Caco-2 (cell line): Measurements from ENCODE around the gene HIVEP3. TPM values are rescaled to one million over a fixed set of nuclear protein-coding genes. Genes with fewer than 3 reads are reported as not detected.

Source experiments
- BruUV-seq: library from RNA; stranded (reverse); fragments of 400-500 nt; replicated peaks from 2 replicates; lab custom pipeline; 2021; lab: Mats Ljungman, UMichigan
- CTCF ChIA-PET: fragments of 300-600 bp; sonication (Branson Sonifier 250); formaldehyde crosslinking; loops from one replicate; lab custom pipeline; 2022; ENCODE audit warnings: antibody characterized with exemption; lab: Charles Lee
- POLR2A ChIA-PET: fragments of 300-600 bp; sonication (Branson Sonifier 250); formaldehyde crosslinking; loops from one replicate; lab custom pipeline; 2022; ENCODE audit warnings: antibody characterized with exemption; lab: Charles Lee
- DNase-seq, 2 experiments: peaks; one replicate each; pipeline versions ENCODE4 v3.0.0 to v3.0.0-alpha.2; 2020 to 2022
- H3K27me3 ChIP-seq: replicated peaks from 2 replicates; pipeline ENCODE4 v1.6.0; 2011; ENCODE audit warnings: low read length; ENCODE audit not compliant: control insufficient read depth, insufficient read depth
- H3K36me3 ChIP-seq: 2 replicates; pipeline ENCODE4 v1.5.1; 2011; ENCODE audit warnings: low read length; ENCODE audit not compliant: control insufficient read depth, insufficient read depth
- H3K4me1 ChIP-seq: fragments of 250-450 bp; sonication (Bioruptor Pico); 2 replicates; pipeline ENCODE4 v1.5.1; 2020; ENCODE audit warnings: mild to moderate bottlenecking
- H3K4me3 ChIP-seq: 2 replicates; pipeline ENCODE4 v1.5.1; 2011; ENCODE audit warnings: low read depth, mild to moderate bottlenecking, control low read depth, low read length
- H3K9me3 ChIP-seq: fragments of 250-450 bp; sonication (Bioruptor Pico); 2 replicates; pipeline ENCODE4 v1.5.1; 2020; ENCODE audit warnings: mild to moderate bottlenecking, moderate library complexity
- H3K27ac Mint-ChIP-seq: one replicate; pipeline ENCODE4 v1.8.0; 2022; ENCODE audit warnings: mixed read lengths; ENCODE audit not compliant: unreplicated experiment
- H3K27me3 Mint-ChIP-seq: one replicate; pipeline ENCODE4 v1.8.0; 2022; ENCODE audit warnings: mixed read lengths; ENCODE audit not compliant: insufficient read depth, unreplicated experiment
- H3K36me3 Mint-ChIP-seq: one replicate; pipeline ENCODE4 v1.8.0; 2022; ENCODE audit warnings: mild to moderate bottlenecking, mixed read lengths; ENCODE audit not compliant: insufficient read depth, unreplicated experiment
- H3K4me1 Mint-ChIP-seq: one replicate; pipeline ENCODE4 v1.8.0; 2022; ENCODE audit warnings: low read depth, mixed read lengths; ENCODE audit not compliant: unreplicated experiment
- H3K4me3 Mint-ChIP-seq: one replicate; pipeline ENCODE4 v1.8.0; 2022; ENCODE audit warnings: mild to moderate bottlenecking, moderate library complexity, mixed read lengths; ENCODE audit not compliant: unreplicated experiment
- H3K9me3 Mint-ChIP-seq: one replicate; pipeline ENCODE4 v1.8.0; 2022; ENCODE audit warnings: mixed read lengths; ENCODE audit not compliant: unreplicated experiment
- intact Hi-C: fragments of 100-400 bp; cut with micrococcal nuclease; formaldehyde crosslinking; loops from one replicate; pipeline ENCODE4 v1.10.0; 2022; ENCODE audit not compliant: unreplicated experiment
- total RNA-seq: library from RNA; stranded (reverse); gene quantifications from 2 replicates; pipeline ENCODE4 v1.2.3, GENCODE V29; 2022
- TF ChIP-seq, protein P1 (sequence below), 2 experiments: fragments of 200-600 bp in 1 of 2; IDR thresholded peaks; 1 replicate in 1 of 2; 2 replicates in 1 of 2; pipeline versions ENCODE4 v1.5.1 to v1.8.0; 2011 to 2022; ENCODE audit warnings: antibody characterized with exemption in 1 of 2, control low read depth in 1 of 2, inconsistent platforms in 1 of 2, low read depth in 1 of 2, low read length in 1 of 2, mild to moderate bottlenecking in 1 of 2, moderate library complexity in 1 of 2; ENCODE audit not compliant: insufficient read depth in 1 of 2, severe bottlenecking in 1 of 2, unreplicated experiment in 1 of 2

HIVEP3 gene
- total RNA-seq, 1 experiment from 2014 or later: 0.25 TPM

DNA sequence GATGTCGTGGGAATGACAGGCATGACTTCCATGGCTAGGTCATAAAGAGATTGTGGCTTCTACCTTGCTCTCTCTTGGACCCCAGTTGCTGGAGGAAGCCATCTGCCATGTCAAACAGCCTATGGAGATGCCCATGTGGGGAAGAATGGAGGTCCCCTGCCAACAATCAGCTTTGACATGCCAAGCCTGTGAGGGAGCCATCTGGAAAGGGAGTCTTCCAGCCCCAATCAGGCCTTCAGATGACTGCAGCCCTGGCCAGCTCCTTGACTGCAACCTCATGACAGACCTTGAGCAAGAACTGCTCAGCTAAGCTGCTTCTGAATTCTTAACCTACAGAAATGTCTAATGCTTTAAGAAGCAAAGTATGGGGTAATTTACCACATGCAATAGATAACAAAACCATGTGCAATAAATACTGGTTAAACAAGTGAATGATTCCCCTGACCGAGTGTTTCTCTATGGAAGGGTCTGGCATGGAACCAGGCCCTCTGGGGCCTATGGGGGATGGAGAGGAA lies 187.1 kb downstream of the HIVEP3 start:
- H3K27me3 ChIP-seq: no peaks in the 10 kb centered on the region
- H3K4me3 Mint-ChIP-seq: no peak overlapping the region
- no TSS peak for BruUV-seq

DNA sequence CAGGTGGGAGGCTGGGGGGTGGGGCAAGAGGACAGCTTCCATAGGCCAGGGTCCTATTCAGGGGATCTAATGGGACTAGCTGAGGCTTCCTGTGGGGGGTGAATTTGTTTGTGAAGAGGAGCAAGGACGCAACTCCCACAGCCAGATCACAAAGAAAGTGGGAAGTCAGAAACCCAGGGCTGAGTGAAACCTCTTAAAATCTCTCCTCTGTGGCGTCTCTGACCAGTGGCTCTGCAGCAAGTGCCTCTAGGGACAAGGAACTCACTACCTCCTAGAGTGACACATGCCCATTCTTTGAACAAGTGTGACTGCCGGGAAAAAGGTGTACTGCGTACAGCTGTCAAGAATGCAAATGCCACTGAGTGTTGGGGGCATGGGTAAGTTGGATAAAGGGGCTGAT lies 187.9 kb downstream of the HIVEP3 start:
- TF ChIP-seq, protein P1, sequence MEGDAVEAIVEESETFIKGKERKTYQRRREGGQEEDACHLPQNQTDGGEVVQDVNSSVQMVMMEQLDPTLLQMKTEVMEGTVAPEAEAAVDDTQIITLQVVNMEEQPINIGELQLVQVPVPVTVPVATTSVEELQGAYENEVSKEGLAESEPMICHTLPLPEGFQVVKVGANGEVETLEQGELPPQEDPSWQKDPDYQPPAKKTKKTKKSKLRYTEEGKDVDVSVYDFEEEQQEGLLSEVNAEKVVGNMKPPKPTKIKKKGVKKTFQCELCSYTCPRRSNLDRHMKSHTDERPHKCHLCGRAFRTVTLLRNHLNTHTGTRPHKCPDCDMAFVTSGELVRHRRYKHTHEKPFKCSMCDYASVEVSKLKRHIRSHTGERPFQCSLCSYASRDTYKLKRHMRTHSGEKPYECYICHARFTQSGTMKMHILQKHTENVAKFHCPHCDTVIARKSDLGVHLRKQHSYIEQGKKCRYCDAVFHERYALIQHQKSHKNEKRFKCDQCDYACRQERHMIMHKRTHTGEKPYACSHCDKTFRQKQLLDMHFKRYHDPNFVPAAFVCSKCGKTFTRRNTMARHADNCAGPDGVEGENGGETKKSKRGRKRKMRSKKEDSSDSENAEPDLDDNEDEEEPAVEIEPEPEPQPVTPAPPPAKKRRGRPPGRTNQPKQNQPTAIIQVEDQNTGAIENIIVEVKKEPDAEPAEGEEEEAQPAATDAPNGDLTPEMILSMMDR (IDR thresholded peaks at IDR 0.05; ENCODE audit: insufficient read depth in 1 of 2, low read depth in 1 of 2, low read length in 1 of 2, severe bottlenecking in 1 of 2, unreplicated experiment in 1 of 2): no peak
- H3K4me1 Mint-ChIP-seq: no peaks in the 10 kb centered on the region
- BruUV-seq: no TSS peak

More for the DNA sequence above, 187.1 kb downstream of the HIVEP3 start:
- H3K4me1 ChIP-seq: no peaks in the 10 kb centered on the region
- no peaks in the 10 kb centered on the region for H3K9me3 ChIP-seq
- intact Hi-C loops: no loop called here
- ChIA-PET CTCF (no interaction called here), POLR2A (no interaction called here)
- H3K36me3 ChIP-seq: no peaks in the 10 kb centered on the region
- Mint-ChIP-seq H3K9me3 (no peaks in the 10 kb centered on the region), H3K4me1 (no peaks in the 10 kb centered on the region), H3K36me3 (no peaks in the 10 kb centered on the region), H3K27me3 (peaks cover 11% of the 10 kb centered on the region), H3K27ac (no peak overlapping the region)
- TF ChIP-seq, protein P1 (IDR thresholded peaks at IDR 0.05; ENCODE audit: insufficient read depth in 1 of 2, low read depth in 1 of 2, low read length in 1 of 2, severe bottlenecking in 1 of 2, unreplicated experiment in 1 of 2): no peak
- DNase-seq: no peak
- no peak overlapping the region for H3K4me3 ChIP-seq

DNA sequence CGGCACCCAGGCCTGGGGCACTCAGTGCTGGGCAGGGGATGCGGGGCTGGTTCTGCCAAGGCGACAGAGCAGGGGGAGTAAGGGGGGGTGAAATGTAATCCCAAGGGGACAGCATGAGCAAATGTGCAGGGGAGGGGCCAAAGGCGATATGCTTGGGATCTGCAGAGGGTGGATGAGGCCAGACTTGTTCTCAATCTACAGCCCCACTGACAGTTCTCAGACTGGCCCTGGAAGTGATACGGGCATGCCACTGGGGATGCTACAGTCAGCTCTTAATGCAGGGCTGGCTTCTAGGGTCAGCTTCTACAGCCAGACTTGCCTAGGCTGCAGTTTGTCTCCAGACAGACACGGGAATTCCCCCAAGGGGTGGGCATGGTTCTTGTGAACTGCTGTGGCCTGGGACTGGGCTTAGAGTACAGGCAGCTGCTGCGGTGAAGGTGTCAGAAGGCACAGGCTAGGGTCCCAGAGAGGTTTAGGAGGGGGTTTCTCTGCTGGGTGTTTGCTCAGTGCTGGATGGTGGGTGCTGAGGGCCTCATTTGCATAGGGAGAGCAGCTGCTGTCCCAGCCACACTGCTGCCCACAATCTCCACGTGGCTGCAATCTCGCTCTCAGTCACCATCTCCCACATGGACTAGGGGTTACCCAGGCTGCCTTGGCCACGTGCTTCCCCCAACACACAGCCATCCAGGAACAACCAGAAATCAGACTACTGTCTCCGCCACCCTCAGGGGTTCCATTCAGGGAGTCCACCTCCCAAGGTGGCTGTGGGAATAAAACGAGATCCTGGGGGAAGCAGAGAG lies 190.1 kb downstream of the HIVEP3 start:
- Mint-ChIP-seq H3K27ac (no peak overlapping the region), H3K9me3 (no peaks in the 10 kb centered on the region), H3K4me3 (no peak overlapping the region), H3K27me3 (peaks cover 4% of the 10 kb centered on the region), H3K4me1 (no peaks in the 10 kb centered on the region), H3K36me3 (no peaks in the 10 kb centered on the region)
- CTCF ChIA-PET: no interaction called here
- no peak for DNase-seq
- intact Hi-C loops: no loop called here
- H3K27me3 ChIP-seq: no peaks in the 10 kb centered on the region
- no peaks in the 10 kb centered on the region for H3K9me3 ChIP-seq
- H3K36me3 ChIP-seq: no peaks in the 10 kb centered on the region
- no peaks in the 10 kb centered on the region for H3K4me1 ChIP-seq
- POLR2A ChIA-PET: no interaction called here
- TF ChIP-seq, protein P1 (IDR thresholded peaks at IDR 0.05; ENCODE audit: insufficient read depth in 1 of 2, low read depth in 1 of 2, low read length in 1 of 2, severe bottlenecking in 1 of 2, unreplicated experiment in 1 of 2): no peak
- BruUV-seq: no TSS peak
- H3K4me3 ChIP-seq: no peak overlapping the region

More for the DNA sequence above, 187.9 kb downstream of the HIVEP3 start:
- ChIA-PET CTCF (no interaction called here), POLR2A (no interaction called here)
- no peaks in the 10 kb centered on the region for H3K36me3 ChIP-seq
- Mint-ChIP-seq H3K9me3 (no peaks in the 10 kb centered on the region), H3K4me3 (no peak overlapping the region), H3K36me3 (no peaks in the 10 kb centered on the region), H3K27me3 (peaks cover 11% of the 10 kb centered on the region), H3K27ac (no peak overlapping the region)
- no peaks in the 10 kb centered on the region for H3K9me3 ChIP-seq
- H3K4me3 ChIP-seq: no peak overlapping the region
- no peak for DNase-seq
- no peaks in the 10 kb centered on the region for H3K4me1 ChIP-seq
- intact Hi-C loops: no loop called here
- no peaks in the 10 kb centered on the region for H3K27me3 ChIP-seq
